ENCODE data around the gene MAML1.

The MAML1 gene

GRCh38 chr5:179815491-179816249, 83.0 kb downstream of the MAML1 start:
- Histone ChIP-seq H2AFZ (ENCODE audit: low read depth) (no peak overlapping the region), H3K9ac (no peak overlapping the region), H3K79me2 (ENCODE audit: insufficient read depth, low read depth) (no peaks in the 10 kb centered on the region), H3K4me3 (IDR thresholded peaks at IDR 0.05; ENCODE audit: insufficient read depth, low read depth, low read length) (no peak overlapping the region), H3K4me1 (ENCODE audit: low read depth, poor library complexity, severe bottlenecking) (peaks cover 28% of the 10 kb centered on the region), H4K20me1 (ENCODE audit: insufficient read depth) (no peaks in the 10 kb centered on the region), H3K27ac (no peak overlapping the region), H3K36me3 (ENCODE audit: insufficient read depth) (no peaks in the 10 kb centered on the region), H3K27me3 (ENCODE audit: insufficient read depth, low read depth) (no peaks in the 10 kb centered on the region), H3K4me2 (no peak overlapping the region)
- no peak for TF ChIP-seq CTCF (conservative IDR thresholded peaks at IDR 0.05; ENCODE audit: low read depth, low read length)

GRCh38 chr5:179816401-179816795, 83.8 kb downstream of the MAML1 start:
- Histone ChIP-seq H3K4me1 (ENCODE audit: low read depth, poor library complexity, severe bottlenecking) (peaks cover 24% of the 10 kb centered on the region), H3K4me3 (IDR thresholded peaks at IDR 0.05; ENCODE audit: insufficient read depth, low read depth, low read length) (no peak overlapping the region), H3K36me3 (ENCODE audit: insufficient read depth) (no peaks in the 10 kb centered on the region), H4K20me1 (ENCODE audit: insufficient read depth) (no peaks in the 10 kb centered on the region), H3K9ac (no peak overlapping the region), H3K79me2 (ENCODE audit: insufficient read depth, low read depth) (peaks cover 4% of the 10 kb centered on the region; the same call in 1 of the 2 replicates), H3K27me3 (ENCODE audit: insufficient read depth, low read depth) (no peaks in the 10 kb centered on the region), H2AFZ (ENCODE audit: low read depth) (no peak overlapping the region), H3K27ac (no peak overlapping the region), H3K4me2 (no peak overlapping the region)
- TF ChIP-seq CTCF (conservative IDR thresholded peaks at IDR 0.05; ENCODE audit: low read depth, low read length), result no peak

GRCh38 chr5:179816796-179817469, 84.3 kb downstream of the MAML1 start:
- Histone ChIP-seq H3K36me3 (ENCODE audit: insufficient read depth) (no peaks in the 10 kb centered on the region), H3K4me2 (no peak overlapping the region), H2AFZ (ENCODE audit: low read depth) (no peak overlapping the region), H3K27ac (no peak overlapping the region), H3K9ac (no peak overlapping the region), H3K4me3 (IDR thresholded peaks at IDR 0.05; ENCODE audit: insufficient read depth, low read depth, low read length) (no peak overlapping the region), H3K4me1 (ENCODE audit: low read depth, poor library complexity, severe bottlenecking) (peaks cover 26% of the 10 kb centered on the region), H4K20me1 (ENCODE audit: insufficient read depth) (peaks cover 2% of the 10 kb centered on the region; the same call in 1 of the 2 replicates), H3K27me3 (ENCODE audit: insufficient read depth, low read depth) (no peaks in the 10 kb centered on the region), H3K79me2 (ENCODE audit: insufficient read depth, low read depth) (peaks cover 9% of the 10 kb centered on the region)
- no peak for TF ChIP-seq CTCF (conservative IDR thresholded peaks at IDR 0.05; ENCODE audit: low read depth, low read length)

- Histone ChIP-seq H3K4me1 (ENCODE audit: low read depth, poor library complexity, severe bottlenecking) (peaks cover 30% of the 10 kb centered on the region), H3K4me2 (no peak overlapping the region), H3K79me2 (ENCODE audit: insufficient read depth, low read depth) (peaks cover 15% of the 10 kb centered on the region), H4K20me1 (ENCODE audit: insufficient read depth) (peaks cover 7% of the 10 kb centered on the region; the same call in 1 of the 2 replicates), H3K36me3 (ENCODE audit: insufficient read depth) (no peaks in the 10 kb centered on the region), H2AFZ (ENCODE audit: low read depth) (no peak overlapping the region), H3K27ac (no peak overlapping the region), H3K9ac (no peak overlapping the region), H3K27me3 (ENCODE audit: insufficient read depth, low read depth) (no peaks in the 10 kb centered on the region), H3K4me3 (IDR thresholded peaks at IDR 0.05; ENCODE audit: insufficient read depth, low read depth, low read length) (no peak overlapping the region)
- TF ChIP-seq CTCF (conservative IDR thresholded peaks at IDR 0.05; ENCODE audit: low read depth, low read length), result no peak
Observed at GRCh38 chr5:179817470-179817840, 84.8 kb downstream of the MAML1 start.
